CD4-positive, alpha-beta T cell (primary cell): ENCODE results near the gene TBX4. TPM values are rescaled to one million over a fixed set of nuclear protein-coding genes. Genes with fewer than 3 reads are reported as not detected.

Source experiments
- ATAC-seq: fragments of 200-7000 bp; cut with Tn5 transposase; one replicate; pipeline ENCODE4 v1.10.0; 2022; ENCODE audit warnings: mild to moderate bottlenecking; ENCODE audit not compliant: poor library complexity
- CTCF ChIA-PET: fragments of 350-600 bp; sonication (Branson Sonifier 250); formaldehyde crosslinking; loops from one replicate; lab custom pipeline; 2021; ENCODE audit warnings: antibody characterized with exemption, inconsistent platforms; lab: Charles Lee
- POLR2A ChIA-PET: fragments of 350-600 bp; sonication (Branson Sonifier 250); formaldehyde crosslinking; loops from one replicate; lab custom pipeline; 2021; ENCODE audit warnings: antibody characterized with exemption, inconsistent platforms; lab: Charles Lee
- DNase-seq, 14 experiments: peaks; one replicate each; pipeline ENCODE4 v3.0.0-alpha.2; 2013 to 2020; ENCODE audit warnings: mixed read lengths in 2 of 14
- H3K27ac ChIP-seq, 2 donors: one replicate each; pipeline versions ENCODE4 v1.5.1 to v1.7.0; 2013; ENCODE audit warnings: low read length in 2 of 2, low read depth in 1 of 2, mild to moderate bottlenecking in 1 of 2
- H3K27me3 ChIP-seq, 2 experiments: 1 replicate in 1 of 2; 2 replicates in 1 of 2; pipeline versions ENCODE4 v1.6.1 to v1.7.0; 2013; ENCODE audit warnings: low read length in 2 of 2, control low read depth in 1 of 2, mild to moderate bottlenecking in 1 of 2, moderate library complexity in 1 of 2; ENCODE audit not compliant: insufficient read depth in 2 of 2, control insufficient read depth in 1 of 2
- H3K36me3 ChIP-seq: one replicate; pipeline ENCODE4 v1.6.1; 2013; ENCODE audit warnings: low read length, control low read depth; ENCODE audit not compliant: insufficient read depth
- H3K4me1 ChIP-seq: one replicate; pipeline ENCODE4 v1.6.1; 2013; ENCODE audit warnings: low read length, control low read depth; ENCODE audit not compliant: insufficient read depth
- H3K4me3 ChIP-seq: one replicate; pipeline ENCODE4 v1.5.1; 2013; ENCODE audit warnings: mild to moderate bottlenecking, low read length, moderate library complexity
- H3K9me3 ChIP-seq, 2 experiments: 1 replicate in 1 of 2; 2 replicates in 1 of 2; pipeline versions ENCODE4 v1.6.1 to v1.7.0; 2013; ENCODE audit warnings: low read length in 2 of 2, mild to moderate bottlenecking in 2 of 2, control low read depth in 1 of 2, moderate library complexity in 1 of 2; ENCODE audit not compliant: control insufficient read depth in 1 of 2, insufficient read depth in 1 of 2
- H3K27ac Mint-ChIP-seq: one replicate; pipeline ENCODE4 v1.8.0; 2020; ENCODE audit warnings: mixed read lengths
- H3K27me3 Mint-ChIP-seq: one replicate; pipeline ENCODE4 v1.8.0; 2021; ENCODE audit warnings: mixed read lengths
- H3K36me3 Mint-ChIP-seq: one replicate; pipeline ENCODE4 v1.8.0; 2021; ENCODE audit warnings: low read depth, mixed read lengths
- H3K4me1 Mint-ChIP-seq: one replicate; pipeline ENCODE4 v1.8.0; 2021; ENCODE audit warnings: low read depth, mixed read lengths
- H3K4me3 Mint-ChIP-seq: one replicate; pipeline ENCODE4 v1.8.0; 2020; ENCODE audit warnings: mild to moderate bottlenecking, mixed read lengths
- H3K9me3 Mint-ChIP-seq: one replicate; pipeline ENCODE4 v1.8.0; 2020; ENCODE audit warnings: mixed read lengths
- intact Hi-C, 2 experiments: fragments of 100-400 bp; cut with DNase I in 1 of 2; cut with micrococcal nuclease in 1 of 2; formaldehyde crosslinking; loops; one replicate each; pipeline versions ENCODE4 v1.15.1 to v1.9.0; 2023 to 2025; cut with DNase I, micrococcal nuclease
- total RNA-seq, 174 experiments: library from RNA in 2 of 174; stranded (reverse) in 2 of 174; gene quantifications; one replicate each; pipeline ENCODE4 v1.2.3 and lab custom pipeline; 2021 to 2026
- TF ChIP-seq, protein P1 (sequence below): fragments of 200-600 bp; IDR thresholded peaks from one replicate; pipeline ENCODE4 v1.8.0; 2022; ENCODE audit warnings: antibody characterized with exemption, mild to moderate bottlenecking

The TBX4 gene
- total RNA-seq, 2 experiments from 2014 or later: not detected

DNA sequence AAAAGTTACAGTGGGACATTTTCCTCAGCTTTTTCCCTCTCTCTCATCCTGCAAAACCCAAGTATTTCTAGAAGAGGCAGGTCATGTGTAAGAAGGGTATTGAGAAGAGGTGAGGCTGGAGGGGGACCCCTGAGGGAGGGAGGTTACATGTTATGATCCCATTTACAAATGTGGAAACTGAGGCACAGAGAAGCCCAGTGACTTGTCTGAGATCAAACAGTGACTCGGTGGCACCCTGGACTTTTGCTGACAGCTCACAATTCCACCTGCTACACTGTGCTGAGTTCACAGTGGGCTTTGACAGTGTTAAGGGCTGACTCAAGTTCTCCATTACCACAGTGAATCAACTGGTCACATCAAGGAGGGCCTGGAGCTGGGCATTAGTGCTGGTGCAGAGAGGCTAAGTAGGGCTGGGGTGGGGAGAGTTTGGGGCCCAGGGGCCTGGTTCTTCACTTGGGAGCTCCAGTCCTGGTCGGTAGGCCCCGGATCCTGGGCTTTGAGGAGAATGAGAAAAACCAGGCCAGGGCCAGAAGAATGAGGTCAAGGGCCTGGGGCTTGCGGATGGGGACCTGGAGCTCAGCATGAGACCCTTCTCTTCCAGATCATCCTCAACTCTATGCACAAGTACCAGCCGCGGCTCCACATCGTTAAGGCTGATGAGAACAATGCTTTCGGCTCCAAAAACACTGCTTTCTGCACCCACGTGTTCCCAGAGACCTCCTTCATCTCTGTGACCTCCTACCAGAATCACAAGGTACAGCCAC, 26.0 kb downstream of the TBX4 start:
- Mint-ChIP-seq H3K9me3 (no peaks in the 10 kb centered on the region), H3K36me3 (no peaks in the 10 kb centered on the region), H3K4me3 (no peak overlapping the region), H3K27me3 (peaks cover 20% of the 10 kb centered on the region), H3K4me1 (no peaks in the 10 kb centered on the region), H3K27ac (no peak overlapping the region)
- H3K27me3 ChIP-seq: peaks cover 0 to 10% of the 10 kb centered on the region in 2 experiments
- no peak overlapping the region for H3K4me3 ChIP-seq
- DNase-seq: no peak
- ChIA-PET POLR2A (no interaction called here), CTCF (no interaction called here)
- intact Hi-C loops: no loop called here
- no peak for ATAC-seq
- TF ChIP-seq, protein P1, sequence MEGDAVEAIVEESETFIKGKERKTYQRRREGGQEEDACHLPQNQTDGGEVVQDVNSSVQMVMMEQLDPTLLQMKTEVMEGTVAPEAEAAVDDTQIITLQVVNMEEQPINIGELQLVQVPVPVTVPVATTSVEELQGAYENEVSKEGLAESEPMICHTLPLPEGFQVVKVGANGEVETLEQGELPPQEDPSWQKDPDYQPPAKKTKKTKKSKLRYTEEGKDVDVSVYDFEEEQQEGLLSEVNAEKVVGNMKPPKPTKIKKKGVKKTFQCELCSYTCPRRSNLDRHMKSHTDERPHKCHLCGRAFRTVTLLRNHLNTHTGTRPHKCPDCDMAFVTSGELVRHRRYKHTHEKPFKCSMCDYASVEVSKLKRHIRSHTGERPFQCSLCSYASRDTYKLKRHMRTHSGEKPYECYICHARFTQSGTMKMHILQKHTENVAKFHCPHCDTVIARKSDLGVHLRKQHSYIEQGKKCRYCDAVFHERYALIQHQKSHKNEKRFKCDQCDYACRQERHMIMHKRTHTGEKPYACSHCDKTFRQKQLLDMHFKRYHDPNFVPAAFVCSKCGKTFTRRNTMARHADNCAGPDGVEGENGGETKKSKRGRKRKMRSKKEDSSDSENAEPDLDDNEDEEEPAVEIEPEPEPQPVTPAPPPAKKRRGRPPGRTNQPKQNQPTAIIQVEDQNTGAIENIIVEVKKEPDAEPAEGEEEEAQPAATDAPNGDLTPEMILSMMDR: no peak
- H3K36me3 ChIP-seq: no peaks in the 10 kb centered on the region
- H3K9me3 ChIP-seq: peaks cover 0 to 6% of the 10 kb centered on the region in 2 experiments
- no peak overlapping the region for H3K27ac ChIP-seq
- H3K4me1 ChIP-seq: no peaks in the 10 kb centered on the region

DNA sequence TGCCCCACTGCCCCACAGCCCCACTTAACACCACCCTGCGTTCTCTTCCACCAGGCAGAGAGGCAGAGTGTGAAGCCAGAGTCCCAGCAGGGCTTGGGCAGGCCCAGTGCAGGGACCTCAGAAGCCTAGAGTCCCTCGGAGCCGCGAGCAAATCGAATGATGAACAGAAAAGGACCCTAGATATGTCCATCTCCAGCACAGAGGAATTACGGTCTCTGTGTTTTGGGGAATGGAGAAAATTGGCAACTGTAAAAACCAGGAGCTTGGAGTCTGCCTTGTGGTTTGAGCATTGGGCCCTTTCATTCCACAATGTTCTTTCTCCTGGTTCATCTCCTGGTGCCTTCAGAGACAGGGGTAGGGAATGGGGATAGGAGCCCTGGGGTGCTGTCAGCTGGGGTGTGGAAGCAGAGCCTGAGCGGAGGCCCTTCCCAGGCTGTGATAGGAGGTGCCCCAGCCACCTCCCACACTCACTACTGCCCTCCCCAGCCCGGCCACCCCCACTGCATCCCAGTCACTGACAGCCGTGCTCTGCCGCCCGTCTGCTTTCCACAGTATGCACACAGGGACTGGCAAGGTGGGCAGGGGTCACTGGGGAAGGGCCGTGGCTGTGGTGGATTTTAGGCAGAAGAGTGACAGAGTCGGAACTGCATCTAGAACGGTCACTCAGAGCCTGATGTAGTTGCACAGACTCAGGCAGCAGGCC, 26.7 kb downstream of the TBX4 start:
- CTCF ChIA-PET: no interaction called here
- Mint-ChIP-seq H3K27me3 (peaks cover 20% of the 10 kb centered on the region), H3K4me3 (no peak overlapping the region), H3K36me3 (no peaks in the 10 kb centered on the region), H3K4me1 (no peaks in the 10 kb centered on the region), H3K9me3 (no peaks in the 10 kb centered on the region), H3K27ac (no peak overlapping the region)
- Histone ChIP-seq H3K27me3 (peaks cover 0 to 10% of the 10 kb centered on the region in 2 experiments), H3K27ac (no peak overlapping the region), H3K4me3 (no peak overlapping the region), H3K36me3 (no peaks in the 10 kb centered on the region), H3K9me3 (peaks cover 0 to 6% of the 10 kb centered on the region in 2 experiments), H3K4me1 (no peaks in the 10 kb centered on the region)
- POLR2A ChIA-PET: no interaction called here
- ATAC-seq: no peak
- DNase-seq: no peak
- TF ChIP-seq, protein P1: no peak
- intact Hi-C loops: no loop called here

DNA sequence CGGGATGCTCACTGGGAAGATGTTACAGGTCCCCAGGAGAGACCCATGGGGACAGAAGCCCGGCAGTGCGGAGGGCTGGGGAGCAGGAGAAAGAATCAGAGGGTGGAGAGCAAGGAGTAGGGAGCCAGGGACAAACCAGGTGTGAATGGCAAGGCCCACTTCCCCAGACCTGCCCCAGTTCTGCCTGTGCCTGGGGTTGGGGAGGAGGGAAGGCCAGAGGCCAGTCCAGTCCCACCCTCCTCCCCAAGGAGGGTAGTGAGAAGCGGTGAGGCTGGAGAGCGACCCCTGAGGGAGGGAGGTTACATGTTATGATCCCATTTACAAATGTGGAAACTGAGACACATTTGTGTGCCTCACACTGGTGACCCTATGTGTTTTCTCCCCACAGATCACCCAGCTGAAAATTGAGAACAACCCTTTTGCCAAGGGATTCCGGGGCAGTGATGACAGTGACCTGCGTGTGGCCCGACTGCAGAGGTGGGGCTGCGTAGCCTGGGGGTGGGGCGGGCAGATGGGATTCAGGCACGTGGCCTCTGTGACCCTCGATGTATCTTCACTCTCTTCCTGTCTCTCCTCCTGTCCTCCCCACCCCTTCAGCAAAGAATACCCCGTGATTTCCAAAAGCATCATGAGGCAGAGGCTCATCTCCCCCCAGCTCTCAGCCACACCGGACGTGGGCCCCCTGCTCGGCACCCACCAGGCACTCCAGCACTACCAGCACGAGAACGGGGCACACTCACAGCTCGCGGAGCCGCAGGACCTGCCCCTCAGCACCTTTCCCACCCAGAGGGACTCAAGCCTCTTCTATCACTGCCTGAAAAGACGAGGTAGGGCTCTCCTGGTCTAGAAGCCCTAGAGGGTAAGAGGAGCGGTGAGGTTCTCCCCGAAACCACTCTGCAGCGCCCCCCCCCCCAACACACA, 27.5 kb downstream of the TBX4 start:
- H3K9me3 Mint-ChIP-seq: no peaks in the 10 kb centered on the region
- ATAC-seq: no peak
- CTCF ChIA-PET: no interaction called here

More for the DNA sequence above, 27.5 kb downstream of the TBX4 start:
- Mint-ChIP-seq H3K27me3 (peaks cover 15% of the 10 kb centered on the region), H3K4me1 (no peaks in the 10 kb centered on the region), H3K4me3 (no peak overlapping the region), H3K36me3 (no peaks in the 10 kb centered on the region), H3K27ac (no peak overlapping the region)
- H3K4me1 ChIP-seq: no peaks in the 10 kb centered on the region
- intact Hi-C loops: no loop called here
- H3K36me3 ChIP-seq: no peaks in the 10 kb centered on the region
- peaks cover 0 to 10% of the 10 kb centered on the region in 2 experiments for H3K27me3 ChIP-seq
- H3K27ac ChIP-seq: no peak overlapping the region
- H3K4me3 ChIP-seq: no peak overlapping the region
- TF ChIP-seq, protein P1: no peak
- H3K9me3 ChIP-seq: peaks cover 0 to 6% of the 10 kb centered on the region in 2 experiments
- DNase-seq: no peak
- POLR2A ChIA-PET: no interaction called here
